T47D (cell line): ENCODE results near the gene CFAP77.

Source experiments
- DNase-seq, 2 experiments: peaks; one replicate each; pipeline versions ENCODE4 v3.0.0 to v3.0.0-alpha.2; 2011 to 2012; ENCODE audit warnings: low read depth in 1 of 2, low spot score in 1 of 2
- JUND ChIP-seq: IDR thresholded peaks from 2 replicates; pipeline ENCODE4 v1.6.1; 2012; ENCODE audit warnings: low read depth
- in situ Hi-C: cut with HindIII; loops from 2 replicates; pipeline ENCODE4 v1.10.0; 2016; ENCODE audit warnings: low sequenced_read_pairs, low pct_unique_long_range_greater_than_20kb

CFAP77 gene

GRCh38 chr9:132488626-132489025, 78.6 kb downstream of the CFAP77 start:
- in situ Hi-C loops, result no loop called here

GRCh38 chr9:132489536-132489935, 79.5 kb downstream of the CFAP77 start:
- no peak for DNase-seq
- in situ Hi-C loops, result no loop called here
- TF ChIP-seq JUND, result no peak

More at GRCh38 chr9:132488626-132489025, 78.6 kb downstream of the CFAP77 start:
- TF ChIP-seq JUND, result no peak
- DNase-seq, result no peak

DNA sequence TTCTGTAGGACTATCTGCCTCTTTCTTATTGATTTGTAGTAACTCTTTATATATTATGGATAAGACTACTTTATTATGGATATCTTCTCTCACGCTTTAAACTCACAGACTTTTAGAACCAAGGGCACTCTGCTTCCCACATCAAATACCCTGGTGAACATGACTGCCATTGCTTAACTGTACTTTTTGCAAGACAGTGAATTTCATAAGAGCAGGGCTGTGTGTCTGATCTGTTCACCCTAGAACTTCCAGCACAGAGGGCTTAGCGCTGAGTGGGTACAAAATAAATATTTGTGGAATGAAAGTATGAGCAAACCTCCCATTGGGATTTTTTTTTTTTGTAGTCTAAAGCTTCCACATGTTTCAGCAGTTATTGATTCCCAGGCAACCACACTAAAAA, 84.8 kb downstream of the CFAP77 start:
- in situ Hi-C loops, result no loop called here
- TF ChIP-seq JUND, result no peak
- DNase-seq, result no peak

- DNase-seq, result no peak
- in situ Hi-C loops, result no loop called here
- TF ChIP-seq JUND, result no peak
Measured at GRCh38 chr9:132497731-132498130, 87.7 kb downstream of the CFAP77 start.

DNA sequence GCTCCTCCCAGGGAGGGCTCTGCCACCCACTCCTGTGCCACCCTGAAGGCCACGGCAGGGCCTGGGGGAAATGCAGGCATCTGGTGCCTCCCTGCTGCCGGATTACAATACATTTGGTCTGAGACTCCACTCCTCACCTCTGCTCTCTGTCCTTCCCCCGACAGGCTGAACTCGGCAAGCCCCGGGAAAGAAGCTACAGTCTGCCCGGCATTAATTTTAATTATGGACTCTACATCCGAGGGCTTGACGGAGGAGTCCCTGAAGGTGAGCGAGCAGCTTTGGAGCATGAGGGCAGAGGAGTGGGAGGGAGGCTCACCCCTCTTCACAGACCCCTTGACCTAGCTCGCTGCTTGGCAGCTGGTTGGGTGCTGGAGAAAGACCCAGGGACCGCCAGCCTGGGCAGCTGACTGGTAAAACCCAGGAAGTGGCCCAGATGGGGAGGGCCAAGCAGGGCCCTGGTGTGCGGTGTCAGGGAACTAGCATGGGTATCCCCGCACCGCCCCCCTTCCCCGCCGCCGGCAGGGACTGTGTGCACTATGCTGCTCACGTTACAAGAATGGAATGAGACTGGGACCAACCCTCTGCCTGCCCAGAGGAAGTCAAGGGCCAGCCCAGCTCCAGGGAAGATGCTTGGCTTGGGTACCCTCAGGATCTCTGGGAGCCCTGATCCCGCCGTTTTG, 88.7 kb downstream of the CFAP77 start:
- TF ChIP-seq JUND, result no peak
- DNase-seq, result peak in 1 of 2 experiments; percentile 24
- in situ Hi-C loops, result no loop called here

GRCh38 chr9:132499251-132499650, 89.2 kb downstream of the CFAP77 start:
- DNase-seq, result no peak
- in situ Hi-C loops, result no loop called here
- TF ChIP-seq JUND, result no peak

DNA sequence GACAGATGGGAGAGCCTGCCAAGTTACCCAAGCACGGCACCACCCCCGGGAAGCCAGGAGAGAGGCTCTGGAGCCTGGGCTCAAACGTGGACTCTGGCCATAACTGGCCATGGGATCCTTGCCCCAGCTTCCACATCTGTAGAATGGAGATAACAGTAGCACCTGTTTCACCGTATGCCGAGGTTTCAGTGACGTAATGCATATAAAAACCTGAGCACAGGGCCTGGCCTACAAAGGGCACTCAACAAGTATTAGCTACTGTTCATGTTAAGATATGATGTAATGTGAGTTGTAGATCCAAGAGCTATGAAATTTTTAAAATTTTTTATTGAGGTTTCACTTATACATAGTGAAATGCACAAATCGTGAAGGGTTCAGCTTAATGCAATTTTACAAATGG, 90.2 kb downstream of the CFAP77 start:
- in situ Hi-C loops, result no loop called here
- DNase-seq, result no peak
- no peak for TF ChIP-seq JUND

GRCh38 chr9:132502480-132502879, 92.5 kb downstream of the CFAP77 start:
- in situ Hi-C loops, result no loop called here
- DNase-seq, result peak in 1 of 2 experiments; percentile 23
- no peak for TF ChIP-seq JUND

- no peak for TF ChIP-seq JUND
- in situ Hi-C loops, result no loop called here
- no peak for DNase-seq
Measured at GRCh38 chr9:132503116-132503515, 93.1 kb downstream of the CFAP77 start.

DNA sequence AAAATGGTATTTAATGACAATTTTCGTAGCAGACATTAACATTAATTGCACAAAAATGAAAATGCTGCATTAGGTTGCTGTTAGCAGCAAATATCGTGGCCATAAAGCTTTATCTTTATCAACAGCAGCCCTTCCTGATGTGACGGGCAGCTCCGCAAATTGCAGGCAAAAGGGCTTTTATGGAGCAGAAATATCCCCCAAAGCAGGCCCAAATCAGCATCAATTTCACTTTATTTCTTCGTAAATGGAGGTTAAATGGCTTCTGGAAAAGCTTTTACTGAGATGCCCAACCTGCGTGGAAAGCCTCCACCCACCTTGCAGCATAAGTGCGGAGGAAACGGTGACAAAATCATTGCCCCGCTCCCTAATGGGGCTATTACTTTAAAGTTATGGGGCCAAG, 94.5 kb downstream of the CFAP77 start:
- TF ChIP-seq JUND, result no peak
- in situ Hi-C loops, result no loop called here
- DNase-seq, result no peak

DNA sequence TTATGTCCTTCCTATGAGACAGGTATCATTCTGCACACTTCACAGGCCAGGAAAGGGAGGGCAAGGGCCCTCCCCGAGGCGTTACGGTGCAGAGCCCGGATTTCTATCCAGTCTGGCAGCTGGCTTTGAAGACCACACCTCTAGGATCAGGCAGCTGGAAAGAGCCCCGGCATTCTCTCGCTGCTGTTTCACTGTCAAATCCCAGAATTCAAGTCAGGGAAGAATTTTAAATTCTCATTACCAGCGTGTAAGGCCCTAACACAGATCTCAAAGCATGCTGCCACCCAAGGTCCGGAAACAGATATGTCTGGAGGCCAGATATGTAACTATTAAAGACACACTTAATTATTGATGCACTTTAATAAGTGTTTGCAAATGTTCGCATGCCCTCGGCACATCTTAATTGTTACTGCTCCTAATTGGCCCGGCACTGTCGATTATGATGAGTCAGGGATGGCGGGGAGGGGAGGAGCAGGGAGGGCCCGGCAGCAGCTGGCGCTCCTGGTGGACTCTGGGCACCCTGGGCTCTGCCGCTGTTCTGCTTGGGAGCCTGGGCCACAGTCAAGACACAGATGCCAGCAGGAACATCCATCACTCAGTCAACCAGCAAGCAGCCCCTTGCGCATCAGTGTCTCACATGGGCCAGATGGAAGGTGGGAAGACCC, 96.1 kb downstream of the CFAP77 start:
- in situ Hi-C loops, result no loop called here
- no peak for TF ChIP-seq JUND
- DNase-seq, result no peak

GRCh38 chr9:132506977-132507669, 97.1 kb downstream of the CFAP77 start:
- in situ Hi-C loops, result no loop called here

More at GRCh38 chr9:132506977-132507669, 97.1 kb downstream of the CFAP77 start:
- DNase-seq, result no peak
- no peak for TF ChIP-seq JUND
